HG03280 (cell line): ENCODE measurements around the gene VGF.
"Not testable (repeated sequence)": the region's sequence is repeated elsewhere in the genome, so short reads cannot be mapped to it uniquely, and the experiment has no call there.

Experiments used
- ATAC-seq: cut with Tn5 transposase; IDR thresholded peaks from one replicate; pipeline ENCODE4 v1.9.1; 2021; ENCODE audit warnings: mild to moderate bottlenecking, moderate library complexity; ENCODE audit not compliant: unreplicated experiment

VGF gene

GRCh38 chr7:101120315-101120714 lies 45.1 kb downstream of the VGF start:
- no peak for ATAC-seq

GRCh38 chr7:101119876-101120275 lies 45.5 kb downstream of the VGF start:
- ATAC-seq, result no peak

- ATAC-seq, result no peak
These were observed 46.5 kb downstream of the VGF start for GRCh38 chr7:101118856-101119255.

GRCh38 chr7:101116898-101117297 lies 48.5 kb downstream of the VGF start:
- no peak for ATAC-seq

- ATAC-seq, result no peak
These were observed 50.2 kb downstream of the VGF start for GRCh38 chr7:101115215-101115614.

GRCh38 chr7:101114492-101114891 lies 50.9 kb downstream of the VGF start:
- no peak for ATAC-seq

GRCh38 chr7:101113836-101114235 lies 51.5 kb downstream of the VGF start:
- ATAC-seq, result no peak

- ATAC-seq, result not testable (repeated sequence)
These were observed 52.2 kb downstream of the VGF start for GRCh38 chr7:101113140-101113539.
